HG02678 (cell line): ENCODE measurements around the gene ZMYND12.

ENCODE experiments used
- ATAC-seq: cut with Tn5 transposase; IDR thresholded peaks from one replicate; pipeline ENCODE4 v1.9.1; 2021; ENCODE audit warnings: mild to moderate bottlenecking, moderate library complexity; ENCODE audit not compliant: unreplicated experiment

ZMYND12 gene

GRCh38 chr1:42449256-42449655 lies 6.6 kb downstream of the ZMYND12 start:
- ATAC-seq = no peak

- no peak for ATAC-seq
Measured at GRCh38 chr1:42442662-42443061, 13.2 kb downstream of the ZMYND12 start.

GRCh38 chr1:42439940-42440339 lies 15.9 kb downstream of the ZMYND12 start:
- ATAC-seq = no peak

- ATAC-seq = no peak
Measured at GRCh38 chr1:42434340-42434739, 21.5 kb downstream of the ZMYND12 start.

GRCh38 chr1:42433369-42433768 lies 22.5 kb downstream of the ZMYND12 start:
- ATAC-seq = no peak

GRCh38 chr1:42432714-42433113 lies 23.1 kb downstream of the ZMYND12 start:
- ATAC-seq = no peak

- no peak for ATAC-seq
Measured at GRCh38 chr1:42431514-42431913, 24.3 kb downstream of the ZMYND12 start.

- no peak for ATAC-seq
Measured at GRCh38 chr1:42430286-42431135, 25.3 kb downstream of the ZMYND12 start.

GRCh38 chr1:42429603-42430002 lies 26.2 kb downstream of the ZMYND12 start:
- no peak for ATAC-seq

- no peak for ATAC-seq
Measured at GRCh38 chr1:42427240-42427639, 28.6 kb downstream of the ZMYND12 start.

GRCh38 chr1:42424201-42424600 lies 31.6 kb downstream of the ZMYND12 start:
- no peak for ATAC-seq

GRCh38 chr1:42423681-42424080 lies 32.1 kb downstream of the ZMYND12 start:
- no peak for ATAC-seq

- no peak for ATAC-seq
Measured at GRCh38 chr1:42422737-42423136, 33.1 kb downstream of the ZMYND12 start.

GRCh38 chr1:42420911-42421585 lies 34.8 kb downstream of the ZMYND12 start:
- no peak for ATAC-seq

GRCh38 chr1:42420121-42420520 lies 35.7 kb downstream of the ZMYND12 start:
- no peak for ATAC-seq

GRCh38 chr1:42419126-42419821 lies 36.5 kb downstream of the ZMYND12 start:
- ATAC-seq = no peak

GRCh38 chr1:42418516-42418915 lies 37.3 kb downstream of the ZMYND12 start:
- no peak for ATAC-seq

- no peak for ATAC-seq
Measured at GRCh38 chr1:42417166-42417565, 38.7 kb downstream of the ZMYND12 start.

- no peak for ATAC-seq
Measured at GRCh38 chr1:42414551-42415496, 41.0 kb downstream of the ZMYND12 start.

- ATAC-seq = no peak
Measured at GRCh38 chr1:42403880-42404400, 51.9 kb downstream of the ZMYND12 start.
